Suprapubic skin (tissue), 4 donors: Measurements from ENCODE around the gene GABBR1.

Experiments
- CTCF ChIP-seq, 2 donors: fragments of 200-600 bp in 1 of 2; fragments of 450-650 bp in 1 of 2; sonication (generic) in 1 of 2; IDR thresholded peaks; one replicate each; pipeline ENCODE4 v1.5.1; 2016 to 2019; ENCODE audit warnings: antibody characterized with exemption in 2 of 2, mild to moderate bottlenecking in 1 of 2, moderate library complexity in 1 of 2
- POLR2A ChIP-seq, 2 donors: fragments of 450-650 bp; IDR thresholded peaks; one replicate each; pipeline ENCODE4 v1.6.1; 2017; ENCODE audit warnings: antibody characterized with exemption in 2 of 2, mild to moderate bottlenecking in 2 of 2, moderate library complexity in 2 of 2
- POLR2AphosphoS5 ChIP-seq, 3 donors: sonication (generic); formaldehyde crosslinking; IDR thresholded peaks; one replicate each; pipeline ENCODE4 v1.6.1; 2017; ENCODE audit warnings: antibody characterized with exemption in 3 of 3

- TF ChIP-seq CTCF (IDR thresholded peaks at IDR 0.05), result no peak
- TF ChIP-seq POLR2AphosphoS5 (IDR thresholded peaks at IDR 0.05), result no peak
- TF ChIP-seq POLR2A (IDR thresholded peaks at IDR 0.05), result no peak
Observed at GRCh38 chr6:29680904-29681303, 47.9 kb upstream of the GABBR1 start, which contains the start of gene ZFP57.
